Testis (tissue), 3 donors: ENCODE results near the gene TRIM71. TPM values are rescaled to one million over a fixed set of nuclear protein-coding genes. Genes with fewer than 3 reads are reported as not detected.
"Not testable (repeated sequence)": the region's sequence is repeated elsewhere in the genome, so short reads cannot be mapped to it uniquely, and the experiment has no call there.

Source experiments
- DNase-seq: peaks from one replicate; pipeline ENCODE4 v3.0.0-alpha.2; 2019
- H3K27ac ChIP-seq, 2 donors: fragments of 200-600 bp; sonication (generic); one replicate each; pipeline ENCODE4 v1.5.1; 2019
- H3K27me3 ChIP-seq: fragments of 200-600 bp; sonication (generic); one replicate; pipeline ENCODE4 v1.5.1; 2019
- H3K36me3 ChIP-seq: fragments of 200-600 bp; sonication (generic); one replicate; pipeline ENCODE4 v1.5.1; 2017; ENCODE audit warnings: low read depth; ENCODE audit errors: missing control alignments
- H3K4me1 ChIP-seq: fragments of 200-600 bp; sonication (generic); one replicate; pipeline ENCODE4 v1.5.1; 2019
- H3K4me3 ChIP-seq, 2 donors: fragments of 200-600 bp; sonication (generic); one replicate each; pipeline ENCODE4 v1.5.1; 2017 to 2019
- H3K9me3 ChIP-seq: fragments of 200-600 bp; sonication (generic); one replicate; pipeline ENCODE4 v1.5.1; 2017
- POLR2A ChIP-seq: fragments of 450-650 bp; IDR thresholded peaks from one replicate; pipeline ENCODE4 v1.6.1; 2017; ENCODE audit warnings: antibody characterized with exemption, mild to moderate bottlenecking, moderate library complexity
- WGBS, 2 donors: methylation state at CpG; one replicate each; pipeline ENCODE4 v1.1.5; 2018; 5-methylcytosine and 5-hydroxymethylcytosine counted together
- intact Hi-C: fragments of 100-400 bp; cut with DNase I; formaldehyde crosslinking; loops from one replicate; pipeline ENCODE4 v1.15.1; 2023; ENCODE audit warnings: low total_unique reads
- polyA plus RNA-seq: library from polyadenylated mRNA; stranded (reverse); fragments of 350-450 nt; fragmentation: Illumina TruSeq; extraction: RNeasy Lipid Tissue Mini Kit (QIAGEN cat#74804); gene quantifications from one replicate; pipeline ENCODE4 v1.2.3, GENCODE V29; 2014; ENCODE audit warnings: low read depth, low replicate concordance; ENCODE audit not compliant: insufficient read depth
- total RNA-seq, 2 donors: library from RNA; depleted of rRNA; stranded (reverse); fragments of >200 nt; gene quantifications; one replicate each; pipeline ENCODE4 v1.2.3, GENCODE V29; 2016
- TF ChIP-seq, protein P1 (sequence below), 3 experiments: fragments of 450-650 bp in 2 of 3; fragments of 200-600 bp in 1 of 3; sonication (generic) in 1 of 3; IDR thresholded peaks; one replicate each; pipeline ENCODE4 v1.5.1; 2016 to 2019; ENCODE audit warnings: antibody characterized with exemption in 3 of 3, mild to moderate bottlenecking in 2 of 3, moderate library complexity in 1 of 3

TRIM71 gene
- total and polyA plus RNA-seq, 3 donors from 2014 or later: 9.9 to 21.0 (median 20.6) TPM

- H3K27ac ChIP-seq: no peak overlapping the region
- no peaks in the 10 kb centered on the region for H3K27me3 ChIP-seq
- H3K9me3 ChIP-seq: no peaks in the 10 kb centered on the region
- intact Hi-C loops: no loop called here
- no peak overlapping the region for H3K4me3 ChIP-seq
- 74 to 75% methylated on average over 3 of the region's 3 CpGs for WGBS, 2 donors
- H3K36me3 ChIP-seq: no peaks in the 10 kb centered on the region
- TF ChIP-seq, protein P1, sequence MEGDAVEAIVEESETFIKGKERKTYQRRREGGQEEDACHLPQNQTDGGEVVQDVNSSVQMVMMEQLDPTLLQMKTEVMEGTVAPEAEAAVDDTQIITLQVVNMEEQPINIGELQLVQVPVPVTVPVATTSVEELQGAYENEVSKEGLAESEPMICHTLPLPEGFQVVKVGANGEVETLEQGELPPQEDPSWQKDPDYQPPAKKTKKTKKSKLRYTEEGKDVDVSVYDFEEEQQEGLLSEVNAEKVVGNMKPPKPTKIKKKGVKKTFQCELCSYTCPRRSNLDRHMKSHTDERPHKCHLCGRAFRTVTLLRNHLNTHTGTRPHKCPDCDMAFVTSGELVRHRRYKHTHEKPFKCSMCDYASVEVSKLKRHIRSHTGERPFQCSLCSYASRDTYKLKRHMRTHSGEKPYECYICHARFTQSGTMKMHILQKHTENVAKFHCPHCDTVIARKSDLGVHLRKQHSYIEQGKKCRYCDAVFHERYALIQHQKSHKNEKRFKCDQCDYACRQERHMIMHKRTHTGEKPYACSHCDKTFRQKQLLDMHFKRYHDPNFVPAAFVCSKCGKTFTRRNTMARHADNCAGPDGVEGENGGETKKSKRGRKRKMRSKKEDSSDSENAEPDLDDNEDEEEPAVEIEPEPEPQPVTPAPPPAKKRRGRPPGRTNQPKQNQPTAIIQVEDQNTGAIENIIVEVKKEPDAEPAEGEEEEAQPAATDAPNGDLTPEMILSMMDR (IDR thresholded peaks at IDR 0.05): no peak
- H3K4me1 ChIP-seq: no peaks in the 10 kb centered on the region
- DNase-seq: no peak
Measured at GRCh38 chr3:32842531-32842931, 24.7 kb downstream of the TRIM71 start.

GRCh38 chr3:32842987-32843386, 25.2 kb downstream of the TRIM71 start:
- no peaks in the 10 kb centered on the region for H3K27me3 ChIP-seq
- intact Hi-C loops: no loop called here
- 55 to 56% methylated on average over 2 of the region's 2 CpGs for WGBS, 2 donors

DNA sequence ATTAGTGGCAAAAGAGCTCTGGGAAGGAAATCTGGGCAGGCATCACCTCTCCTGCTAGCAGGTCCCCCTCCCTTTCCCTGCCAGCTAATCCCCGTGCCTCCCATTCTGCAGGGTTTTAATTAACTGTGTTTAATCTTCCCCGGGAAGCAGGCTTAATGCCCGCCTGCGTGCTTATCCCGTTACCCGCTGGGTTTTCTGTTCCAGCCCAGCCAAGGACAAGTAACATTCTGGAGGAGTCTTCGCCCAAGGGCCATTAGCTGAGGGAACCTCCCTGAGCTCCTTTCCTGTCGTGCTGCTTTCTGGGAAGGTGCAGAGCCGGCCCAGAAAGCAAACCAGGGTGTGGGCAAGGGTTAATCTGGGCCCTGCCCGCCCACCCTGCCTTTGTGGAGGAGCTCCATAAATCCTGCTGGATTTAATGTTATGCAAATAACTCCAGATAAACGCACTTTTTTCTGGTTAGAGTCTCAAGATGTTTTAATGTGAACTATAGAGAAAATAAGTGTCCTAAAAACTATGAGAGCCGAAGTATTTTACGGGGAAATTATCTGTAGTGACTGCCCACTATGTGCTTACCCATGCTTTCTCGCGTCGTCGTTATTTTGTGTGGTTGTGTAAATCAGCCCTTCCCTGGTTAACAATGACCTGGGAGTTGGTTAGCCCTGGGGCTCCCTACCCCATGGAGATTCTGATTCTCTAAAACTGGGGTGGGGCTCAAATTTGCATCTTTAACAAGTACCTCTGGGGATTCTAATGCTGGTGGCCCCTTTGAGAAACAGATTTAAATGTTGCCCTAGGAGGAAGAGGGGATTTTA, 25.9 kb downstream of the TRIM71 start:
- 70 to 83% methylated on average over 17 of the region's 17 CpGs for WGBS, 2 donors
- Histone ChIP-seq H3K27ac (no peak overlapping the region), H3K36me3 (no peaks in the 10 kb centered on the region), H3K4me3 (no peak overlapping the region), H3K9me3 (no peaks in the 10 kb centered on the region), H3K27me3 (no peaks in the 10 kb centered on the region), H3K4me1 (no peaks in the 10 kb centered on the region)
- TF ChIP-seq POLR2A: no peak
- TF ChIP-seq, protein P1 (IDR thresholded peaks at IDR 0.05): no peak
- intact Hi-C loops: no loop called here
- no peak for DNase-seq

More at GRCh38 chr3:32842987-32843386, 25.2 kb downstream of the TRIM71 start:
- Histone ChIP-seq H3K9me3 (no peaks in the 10 kb centered on the region), H3K4me1 (no peaks in the 10 kb centered on the region), H3K36me3 (no peaks in the 10 kb centered on the region), H3K4me3 (no peak overlapping the region), H3K27ac (no peak overlapping the region)
- no peak for DNase-seq
- TF ChIP-seq, protein P1 (IDR thresholded peaks at IDR 0.05): no peak
- no peak for TF ChIP-seq POLR2A

GRCh38 chr3:32844322-32844654, 26.5 kb downstream of the TRIM71 start:
- H3K9me3 ChIP-seq: no peaks in the 10 kb centered on the region
- H3K27ac ChIP-seq: no peak overlapping the region
- no peaks in the 10 kb centered on the region for H3K27me3 ChIP-seq
- no peak for DNase-seq
- no peaks in the 10 kb centered on the region for H3K36me3 ChIP-seq
- TF ChIP-seq, protein P1 (IDR thresholded peaks at IDR 0.05): no peak
- TF ChIP-seq POLR2A: no peak
- 86 to 90% methylated on average over 7 of the region's 7 CpGs for WGBS, 2 donors
- intact Hi-C loops: no loop called here
- H3K4me1 ChIP-seq: no peaks in the 10 kb centered on the region
- no peak overlapping the region for H3K4me3 ChIP-seq

- no peak for TF ChIP-seq POLR2A
- TF ChIP-seq, protein P1 (IDR thresholded peaks at IDR 0.05): no peak
- H3K27me3 ChIP-seq: no peaks in the 10 kb centered on the region
- no peak overlapping the region for H3K4me3 ChIP-seq
- intact Hi-C loops: no loop called here
- no peak for DNase-seq
- no peaks in the 10 kb centered on the region for H3K9me3 ChIP-seq
- H3K4me1 ChIP-seq: no peaks in the 10 kb centered on the region
- WGBS, 2 donors: 94 to 100% methylated on average over 1 of the region's 1 CpG
- no peak overlapping the region for H3K27ac ChIP-seq
- no peaks in the 10 kb centered on the region for H3K36me3 ChIP-seq
Measured at GRCh38 chr3:32844914-32845313, 27.1 kb downstream of the TRIM71 start.

DNA sequence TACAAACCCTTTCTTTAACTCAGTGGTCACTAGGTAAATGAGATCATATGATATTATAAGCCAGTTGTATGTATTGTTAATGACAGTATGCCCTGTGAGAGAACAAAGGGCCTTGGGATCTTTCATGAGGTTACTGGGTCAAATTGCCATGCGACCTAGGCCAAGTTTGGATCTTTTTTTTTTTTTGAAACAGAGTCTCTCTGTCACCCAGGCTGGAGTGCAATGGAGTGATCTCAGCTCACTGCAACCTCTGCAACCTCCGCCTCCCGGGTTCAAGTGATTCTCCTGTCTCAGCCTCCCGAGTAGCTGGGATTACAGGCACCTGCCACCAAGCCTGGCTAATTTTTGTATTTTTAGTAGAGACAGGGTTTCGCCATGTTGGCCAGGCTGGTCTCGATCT, 27.7 kb downstream of the TRIM71 start:
- H3K9me3 ChIP-seq, DNase-seq, intact Hi-C loops, H3K27me3 ChIP-seq, H3K4me1 ChIP-seq, H3K4me3 ChIP-seq, H3K27ac ChIP-seq, H3K36me3 ChIP-seq: not testable (repeated sequence)
- 83 to 91% methylated on average over 6 of the region's 6 CpGs for WGBS, 2 donors

GRCh38 chr3:32847045-32847444, 29.2 kb downstream of the TRIM71 start:
- WGBS, 2 donors: 86 to 97% methylated on average over 15 of the region's 15 CpGs
- H3K4me3 ChIP-seq, H3K36me3 ChIP-seq, H3K4me1 ChIP-seq, DNase-seq, H3K27me3 ChIP-seq, H3K27ac ChIP-seq, H3K9me3 ChIP-seq, intact Hi-C loops: not testable (repeated sequence)
